Fibroblast of lung (primary cell): Measurements from ENCODE around the gene PRR5L.

Experiments
- EZH2 ChIP-seq: IDR thresholded peaks from 2 replicates; pipeline ENCODE4 v1.5.1; 2012; ENCODE audit warnings: low read length, control low read depth, mild to moderate bottlenecking; ENCODE audit errors: missing control alignments
- TF ChIP-seq, protein P1 (sequence below), 2 donors: IDR thresholded peaks in 1 of 2; conservative IDR thresholded peaks in 1 of 2; 1 replicate in 1 of 2; 2 replicates in 1 of 2; pipeline ENCODE4 v1.5.1; 2011 to 2012; ENCODE audit warnings: low read length in 2 of 2, control low read depth in 1 of 2, inconsistent platforms in 1 of 2, low read depth in 1 of 2, mild to moderate bottlenecking in 1 of 2

GRCh38 chr11:36281850-36282249 lies 14.2 kb upstream of the PRR5L start:
- TF ChIP-seq, protein P1, sequence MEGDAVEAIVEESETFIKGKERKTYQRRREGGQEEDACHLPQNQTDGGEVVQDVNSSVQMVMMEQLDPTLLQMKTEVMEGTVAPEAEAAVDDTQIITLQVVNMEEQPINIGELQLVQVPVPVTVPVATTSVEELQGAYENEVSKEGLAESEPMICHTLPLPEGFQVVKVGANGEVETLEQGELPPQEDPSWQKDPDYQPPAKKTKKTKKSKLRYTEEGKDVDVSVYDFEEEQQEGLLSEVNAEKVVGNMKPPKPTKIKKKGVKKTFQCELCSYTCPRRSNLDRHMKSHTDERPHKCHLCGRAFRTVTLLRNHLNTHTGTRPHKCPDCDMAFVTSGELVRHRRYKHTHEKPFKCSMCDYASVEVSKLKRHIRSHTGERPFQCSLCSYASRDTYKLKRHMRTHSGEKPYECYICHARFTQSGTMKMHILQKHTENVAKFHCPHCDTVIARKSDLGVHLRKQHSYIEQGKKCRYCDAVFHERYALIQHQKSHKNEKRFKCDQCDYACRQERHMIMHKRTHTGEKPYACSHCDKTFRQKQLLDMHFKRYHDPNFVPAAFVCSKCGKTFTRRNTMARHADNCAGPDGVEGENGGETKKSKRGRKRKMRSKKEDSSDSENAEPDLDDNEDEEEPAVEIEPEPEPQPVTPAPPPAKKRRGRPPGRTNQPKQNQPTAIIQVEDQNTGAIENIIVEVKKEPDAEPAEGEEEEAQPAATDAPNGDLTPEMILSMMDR (conservative IDR thresholded peaks at IDR 0.05 in 1 of 2, IDR thresholded peaks at IDR 0.05 in 1 of 2; ENCODE audit: low read depth in 1 of 2, low read length in 2 of 2): no peak
- TF ChIP-seq EZH2: no peak
